AG09309 (cell line): ENCODE measurements around the gene OAT.

Experiments used
- DNase-seq: peaks from one replicate; pipeline ENCODE4 v3.0.0-alpha.2; 2010; ENCODE audit warnings: low read depth
- H3K4me3 ChIP-seq: 2 replicates; pipeline ENCODE4 v1.5.1; 2011; ENCODE audit warnings: mild to moderate bottlenecking, low read depth, low read length, moderate library complexity; ENCODE audit not compliant: control insufficient read depth
- CTCF ChIP-seq: IDR thresholded peaks from 2 replicates; pipeline ENCODE4 v1.5.1; 2011; ENCODE audit warnings: mild to moderate bottlenecking, low read depth, low read length, inconsistent platforms; ENCODE audit not compliant: insufficient read depth, control insufficient read depth; ENCODE audit errors: missing control alignments

The OAT gene

DNA sequence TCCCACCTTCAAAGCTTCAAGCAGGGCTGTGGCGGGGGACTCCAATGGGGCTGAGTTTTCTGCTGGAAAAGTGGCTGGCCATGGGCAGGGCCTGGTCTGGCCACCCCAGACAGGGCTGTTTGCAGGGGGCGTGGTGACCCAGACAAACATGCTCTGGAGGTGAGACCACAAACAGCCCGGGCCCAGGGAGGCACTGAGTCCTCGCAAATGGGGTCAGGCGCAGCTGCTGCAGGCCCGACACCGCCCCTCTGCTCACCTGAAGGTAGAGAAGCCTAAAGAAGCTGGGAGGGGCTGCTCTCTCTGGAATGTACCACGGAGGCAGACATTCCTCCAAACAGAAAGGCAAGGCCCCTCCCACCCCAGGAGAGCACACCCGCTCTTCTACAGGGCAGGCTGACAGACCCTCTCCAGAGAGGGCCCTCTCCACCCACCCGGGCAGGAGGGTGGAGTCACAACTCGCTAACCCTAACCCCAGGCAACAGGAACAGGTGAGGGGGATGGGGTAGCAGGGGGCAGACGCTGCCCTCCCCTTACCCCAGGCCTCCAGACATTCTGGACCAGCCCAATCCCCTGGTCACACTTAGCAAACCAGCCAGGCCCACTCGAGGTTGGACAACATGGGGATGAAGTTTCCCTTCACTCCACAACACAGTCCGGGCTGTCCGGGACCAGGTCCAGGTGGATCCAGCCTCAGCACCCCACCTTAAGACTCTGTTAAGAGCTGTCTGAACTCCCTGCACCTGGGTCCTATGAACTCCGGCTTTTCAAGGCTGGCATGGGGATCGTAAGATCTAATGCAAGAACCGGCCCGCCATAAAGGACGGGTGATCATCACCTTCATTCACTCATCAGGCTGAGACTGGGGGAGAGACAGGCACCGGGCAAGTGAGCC is 32.3 kb downstream of the OAT start:
- H3K4me3 ChIP-seq, result no peak overlapping the region
- TF ChIP-seq CTCF, result no peak
- DNase-seq, result no peak

GRCh38 chr10:124385627-124386185 is 33.0 kb downstream of the OAT start:
- no peak overlapping the region for H3K4me3 ChIP-seq
- no peak for DNase-seq
- no peak for TF ChIP-seq CTCF

DNA sequence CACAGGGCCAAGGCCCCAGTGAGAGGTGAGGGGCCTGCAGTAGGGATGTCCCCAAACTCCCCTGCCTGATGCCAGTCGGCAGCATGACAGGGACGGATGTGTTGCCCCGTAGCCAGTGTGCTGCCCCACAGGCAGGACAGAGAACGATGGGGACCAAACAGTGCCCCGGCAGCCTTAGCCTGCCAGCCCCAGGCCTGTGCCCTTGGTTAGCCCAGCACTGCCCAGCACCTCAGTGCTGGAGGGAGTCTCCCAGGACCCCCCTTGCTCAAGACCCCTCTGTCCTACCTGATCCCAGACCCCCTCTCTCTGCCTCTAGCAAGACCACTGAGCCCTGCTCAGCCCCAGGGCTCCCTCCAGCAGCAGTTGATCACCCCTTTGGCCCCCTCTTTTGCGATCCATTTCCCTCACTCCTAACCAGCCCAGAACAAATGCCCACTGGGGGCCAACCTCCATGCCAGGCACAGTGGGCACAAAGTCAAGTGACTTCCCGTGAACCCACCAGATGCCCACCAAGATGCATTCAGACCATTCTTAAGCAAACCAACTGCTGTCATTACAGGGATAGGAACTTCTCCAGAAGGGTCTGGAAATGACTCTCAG is 34.0 kb downstream of the OAT start:
- TF ChIP-seq CTCF, result no peak
- H3K4me3 ChIP-seq, result no peak overlapping the region
- DNase-seq, result no peak

DNA sequence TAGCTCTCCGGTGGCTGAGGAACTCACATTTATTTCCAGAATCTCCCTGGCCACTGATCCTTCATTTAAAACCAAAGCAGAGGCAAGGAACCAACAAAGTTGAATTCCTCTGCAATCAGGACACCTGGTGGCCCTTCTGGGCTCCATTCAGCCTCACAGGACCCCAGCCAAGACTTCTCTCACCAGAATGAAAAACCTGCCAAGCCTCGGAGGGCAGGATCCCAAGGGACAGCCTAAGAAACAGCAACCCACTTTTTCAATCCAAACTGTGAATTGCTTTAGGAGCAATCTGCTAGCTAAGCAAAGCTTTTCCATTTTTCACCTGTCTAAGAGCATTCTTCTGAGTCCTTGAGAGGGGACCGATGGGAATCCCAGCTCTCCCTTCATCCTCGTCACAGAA is 34.6 kb downstream of the OAT start:
- DNase-seq, result no peak

DNA sequence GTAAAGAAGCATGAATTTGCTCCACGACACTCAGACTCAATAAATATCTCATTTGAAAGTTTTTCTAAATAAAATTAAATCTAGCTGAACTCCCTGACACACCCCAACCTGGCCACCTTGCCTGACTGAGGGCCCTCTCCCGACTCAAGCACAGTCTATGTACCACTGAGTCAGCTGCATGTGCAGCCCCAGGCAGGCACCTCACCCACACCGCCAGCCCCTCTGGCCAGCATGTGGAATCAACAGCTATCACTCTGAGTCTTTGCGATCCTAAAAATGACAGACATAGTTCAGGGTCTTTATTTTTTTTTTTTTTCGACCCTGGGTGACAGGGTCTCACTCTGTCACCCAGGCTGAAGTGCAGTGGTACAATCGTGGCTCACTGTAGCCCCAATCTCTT is 35.2 kb downstream of the OAT start:
- no peak for DNase-seq
- H3K4me3 ChIP-seq, result no peak overlapping the region
- TF ChIP-seq CTCF, result no peak

More for the DNA sequence above, 34.6 kb downstream of the OAT start:
- no peak overlapping the region for H3K4me3 ChIP-seq
- peak; percentile 3 for TF ChIP-seq CTCF

- no peak for DNase-seq
- no peak for TF ChIP-seq CTCF
- no peak overlapping the region for H3K4me3 ChIP-seq
Observed at GRCh38 chr10:124381011-124381611, 37.6 kb downstream of the OAT start.
